PC-3 (cell line): ENCODE results near the gene RNF114. TPM values are rescaled to one million over a fixed set of nuclear protein-coding genes. Genes with fewer than 3 reads are reported as not detected.

Source experiments
- ATAC-seq: fragments of 200-7000 bp; cut with Tn5 transposase; 2 replicates; pipeline ENCODE4 v1.9.1; 2020; ENCODE audit warnings: mild to moderate bottlenecking, moderate library complexity
- BruUV-seq: library from RNA; stranded (reverse); fragments of 400-500 nt; replicated peaks from 2 replicates; lab custom pipeline; 2021; lab: Mats Ljungman, UMichigan
- CTCF ChIA-PET: fragments of 300-600 bp; sonication (Branson Sonifier 250); formaldehyde crosslinking; loops from one replicate; lab custom pipeline; 2022; ENCODE audit warnings: antibody characterized with exemption; lab: Charles Lee
- POLR2A ChIA-PET: fragments of 300-600 bp; sonication (Branson Sonifier 250); formaldehyde crosslinking; loops from one replicate; lab custom pipeline; 2022; ENCODE audit warnings: antibody characterized with exemption; ENCODE audit not compliant: unreplicated experiment; lab: Charles Lee
- DNase-seq: peaks from one replicate; pipeline ENCODE4 v3.0.0-alpha.2; 2015
- H2AFZ ChIP-seq: fragments of 300-600 bp; sonication (generic); 2 replicates; pipeline ENCODE4 v1.6.0; 2016; ENCODE audit warnings: antibody characterized with exemption, low read length
- H3F3A ChIP-seq: fragments of 300-600 bp; sonication (generic); one replicate; pipeline ENCODE4 v1.6.0; 2017; ENCODE audit warnings: antibody characterized with exemption, low read length, control low read depth, mild to moderate bottlenecking; ENCODE audit not compliant: unreplicated experiment
- H3K27ac ChIP-seq: fragments of 300-600 bp; sonication (generic); 2 replicates; pipeline ENCODE4 v1.5.1; 2016; ENCODE audit warnings: mild to moderate bottlenecking, low read length
- H3K27me3 ChIP-seq: fragments of 300-600 bp; sonication (generic); 2 replicates; pipeline ENCODE4 v1.6.1; 2016; ENCODE audit warnings: low read length, mixed read lengths
- H3K36me3 ChIP-seq: fragments of 300-600 bp; sonication (generic); 2 replicates; pipeline ENCODE4 v1.6.1; 2016; ENCODE audit warnings: low read depth, mixed run types, low read length, mixed read lengths
- H3K4me1 ChIP-seq: fragments of 300-600 bp; sonication (generic); 2 replicates; pipeline ENCODE4 v1.5.1; 2016; ENCODE audit warnings: low read length; ENCODE audit not compliant: insufficient read depth
- H3K4me2 ChIP-seq: fragments of 300-600 bp; sonication (generic); 2 replicates; pipeline ENCODE4 v1.6.0; 2016; ENCODE audit warnings: low read length
- H3K4me3 ChIP-seq: fragments of 300-600 bp; sonication (generic); 2 replicates; pipeline ENCODE4 v1.5.1; 2016; ENCODE audit warnings: mild to moderate bottlenecking, low read length, mixed read lengths
- H3K79me2 ChIP-seq: fragments of 300-600 bp; sonication (generic); 2 replicates; pipeline ENCODE4 v1.6.1; 2017; ENCODE audit warnings: low read length, mixed read lengths
- H3K9ac ChIP-seq: fragments of 300-600 bp; sonication (generic); 2 replicates; pipeline ENCODE4 v1.6.0; 2016; ENCODE audit warnings: mild to moderate bottlenecking, low read length
- H3K9me2 ChIP-seq: fragments of 300-600 bp; sonication (generic); replicated peaks from 2 replicates; pipeline ENCODE4 v1.6.1; 2016; ENCODE audit warnings: mixed run types, low read length, mixed read lengths
- H3K9me3 ChIP-seq: fragments of 300-600 bp; sonication (generic); 2 replicates; pipeline ENCODE4 v1.6.1; 2016; ENCODE audit warnings: low read length, mixed read lengths
- H4K20me1 ChIP-seq: fragments of 300-600 bp; sonication (generic); 2 replicates; pipeline ENCODE4 v1.6.1; 2016; ENCODE audit warnings: low read length, mixed read lengths
- EZH2 ChIP-seq: fragments of 300-600 bp; sonication (generic); IDR thresholded peaks from one replicate; pipeline ENCODE4 v1.6.1; 2017; ENCODE audit warnings: antibody characterized with exemption, mild to moderate bottlenecking, low read length; ENCODE audit not compliant: unreplicated experiment
- EZH2phosphoT487 ChIP-seq: fragments of 300-600 bp; sonication (generic); IDR thresholded peaks from 2 replicates; pipeline ENCODE4 v1.6.1; 2018; ENCODE audit warnings: mild to moderate bottlenecking, antibody characterized with exemption, low read length, borderline replicate concordance
- intact Hi-C: fragments of 100-400 bp; cut with micrococcal nuclease; formaldehyde crosslinking; loops from 2 replicates; pipeline ENCODE4 v1.9.0; 2023
- total RNA-seq: library from RNA; depleted of rRNA; stranded (reverse); fragments of >200 nt; gene quantifications from 2 replicates; pipeline ENCODE4 v1.2.3, GENCODE V29; 2014
- TF ChIP-seq, protein P1 (sequence below): fragments of 300-600 bp; sonication (generic); conservative IDR thresholded peaks from 2 replicates; pipeline ENCODE4 v1.5.1; 2017; ENCODE audit warnings: antibody characterized with exemption, low read depth, mild to moderate bottlenecking, low read length

The RNF114 gene
- total RNA-seq, 1 experiment from 2014 or later, result 133 TPM

DNA sequence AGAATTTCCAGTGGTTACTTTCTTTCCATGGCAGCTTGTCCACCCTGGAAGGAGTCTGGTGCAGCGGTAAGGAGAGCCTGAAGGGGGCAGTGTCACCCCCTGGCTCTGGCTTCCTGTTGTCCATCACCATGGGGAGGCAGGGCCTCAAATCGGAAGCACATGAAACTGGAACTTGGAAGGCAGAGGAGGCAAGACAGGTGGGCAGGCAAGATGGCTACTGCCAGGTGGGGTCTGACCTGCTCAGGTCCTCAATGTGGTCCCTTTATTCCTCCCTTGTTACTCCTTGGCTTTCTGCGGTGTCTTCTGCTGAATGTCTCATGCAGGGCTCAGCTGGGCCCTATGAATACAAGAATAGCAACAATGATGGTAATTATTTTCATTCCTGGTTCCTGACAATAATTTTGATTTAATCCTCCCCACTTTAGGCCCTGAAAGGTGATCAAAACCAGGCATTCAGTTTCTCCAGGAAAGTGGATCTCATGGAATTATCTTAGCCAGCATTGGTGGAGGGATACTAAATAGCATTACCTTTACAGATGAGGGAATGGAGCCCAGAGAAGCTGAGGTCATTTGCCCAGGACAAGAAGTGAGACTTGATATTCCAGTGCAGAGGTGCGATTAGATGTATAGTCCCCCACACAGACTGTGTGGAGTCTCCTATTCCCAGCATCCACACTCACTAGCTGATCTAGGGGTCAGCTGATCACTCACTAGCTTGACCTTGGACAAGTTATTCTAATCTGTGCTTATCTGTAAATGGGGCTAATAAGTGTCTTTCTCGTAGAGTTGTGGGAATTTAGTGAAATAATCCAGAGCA, 29.0 kb downstream of the RNF114 start:
- BruUV-seq, result no TSS peak
- POLR2A ChIA-PET, result no interaction called here
- Histone ChIP-seq H3K4me1 (peaks cover 30% of the 10 kb centered on the region), H2AFZ (no peak overlapping the region), H3K27me3 (no peaks in the 10 kb centered on the region), H3K9ac (no peak overlapping the region), H4K20me1 (no peaks in the 10 kb centered on the region), H3K79me2 (no peaks in the 10 kb centered on the region), H3K9me2 (no peaks in the 10 kb centered on the region), H3K36me3 (no peaks in the 10 kb centered on the region), H3K27ac (no peak overlapping the region), H3K4me3 (no peak overlapping the region), H3F3A (no peaks in the 10 kb centered on the region), H3K9me3 (no peaks in the 10 kb centered on the region), H3K4me2 (no peak overlapping the region)
- no peak for ATAC-seq
- intact Hi-C loops, result no loop called here
- peak; percentile 69 for DNase-seq
- CTCF ChIA-PET, result interaction anchor here (0.6 kb wide), 1 partner anchor 72 kb away, joined by 3 read pairs; no protein-coding TSS in a partner anchor
- TF ChIP-seq EZH2, result no peak
- TF ChIP-seq, protein P1, sequence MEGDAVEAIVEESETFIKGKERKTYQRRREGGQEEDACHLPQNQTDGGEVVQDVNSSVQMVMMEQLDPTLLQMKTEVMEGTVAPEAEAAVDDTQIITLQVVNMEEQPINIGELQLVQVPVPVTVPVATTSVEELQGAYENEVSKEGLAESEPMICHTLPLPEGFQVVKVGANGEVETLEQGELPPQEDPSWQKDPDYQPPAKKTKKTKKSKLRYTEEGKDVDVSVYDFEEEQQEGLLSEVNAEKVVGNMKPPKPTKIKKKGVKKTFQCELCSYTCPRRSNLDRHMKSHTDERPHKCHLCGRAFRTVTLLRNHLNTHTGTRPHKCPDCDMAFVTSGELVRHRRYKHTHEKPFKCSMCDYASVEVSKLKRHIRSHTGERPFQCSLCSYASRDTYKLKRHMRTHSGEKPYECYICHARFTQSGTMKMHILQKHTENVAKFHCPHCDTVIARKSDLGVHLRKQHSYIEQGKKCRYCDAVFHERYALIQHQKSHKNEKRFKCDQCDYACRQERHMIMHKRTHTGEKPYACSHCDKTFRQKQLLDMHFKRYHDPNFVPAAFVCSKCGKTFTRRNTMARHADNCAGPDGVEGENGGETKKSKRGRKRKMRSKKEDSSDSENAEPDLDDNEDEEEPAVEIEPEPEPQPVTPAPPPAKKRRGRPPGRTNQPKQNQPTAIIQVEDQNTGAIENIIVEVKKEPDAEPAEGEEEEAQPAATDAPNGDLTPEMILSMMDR, result peak; percentile 88

DNA sequence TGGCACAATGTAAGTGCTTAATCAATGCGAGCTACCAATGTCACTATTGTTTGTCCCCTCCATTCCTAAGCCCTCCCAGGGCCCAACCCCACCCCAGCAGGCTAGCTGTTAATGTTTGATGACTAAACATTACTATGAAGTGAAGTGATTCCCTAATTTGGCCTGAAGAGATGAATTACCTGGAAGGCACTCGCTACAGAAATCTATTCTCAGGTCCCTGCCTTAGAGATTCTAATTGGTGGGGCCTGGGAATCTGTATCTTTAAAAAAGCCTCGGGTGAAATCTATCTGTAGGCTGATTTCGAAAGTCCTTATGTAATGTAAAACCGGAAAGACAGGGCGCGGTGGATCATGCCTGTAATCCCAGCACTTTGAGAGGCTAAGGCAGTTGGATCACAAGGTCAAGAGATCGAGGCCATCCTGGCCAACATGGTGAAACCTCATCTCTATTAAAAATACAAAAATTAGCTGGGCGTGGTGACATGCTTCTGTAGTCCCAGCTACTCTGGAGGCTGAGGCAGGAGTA, 29.6 kb downstream of the RNF114 start:
- ATAC-seq, result no peak

More for the DNA sequence above, 29.6 kb downstream of the RNF114 start:
- Histone ChIP-seq H2AFZ (no peak overlapping the region), H3K4me3 (no peak overlapping the region), H3K79me2 (no peaks in the 10 kb centered on the region), H3K9ac (no peak overlapping the region), H3K27me3 (no peaks in the 10 kb centered on the region), H3K9me2 (no peaks in the 10 kb centered on the region), H3K4me2 (no peak overlapping the region), H3K4me1 (peaks cover 35% of the 10 kb centered on the region), H3K9me3 (no peaks in the 10 kb centered on the region), H4K20me1 (no peaks in the 10 kb centered on the region), H3F3A (no peaks in the 10 kb centered on the region), H3K27ac (no peak overlapping the region), H3K36me3 (no peaks in the 10 kb centered on the region)
- CTCF ChIA-PET, result interaction anchor here (1.5 kb wide), 1 partner anchor 106 kb away, joined by 4 read pairs; no protein-coding TSS in a partner anchor
- BruUV-seq, result no TSS peak
- DNase-seq, result peak; percentile 33
- intact Hi-C loops, result no loop called here
- TF ChIP-seq EZH2phosphoT487 (no peak), EZH2 (no peak)
- TF ChIP-seq, protein P1, result no peak
- POLR2A ChIA-PET, result no interaction called here
